Mammary epithelial cell (primary cell): ENCODE results near the gene RTN4R.

Source experiments
- CTCF ChIP-seq, 2 donors: IDR thresholded peaks in 1 of 2; conservative IDR thresholded peaks in 1 of 2; 2 replicates each; pipeline ENCODE4 v1.5.1; 2011 to 2012; ENCODE audit warnings: inconsistent platforms in 2 of 2, low read length in 2 of 2, mild to moderate bottlenecking in 2 of 2, control low read depth in 1 of 2, low read depth in 1 of 2; ENCODE audit not compliant: insufficient read depth in 1 of 2; ENCODE audit errors: extremely low read depth in 1 of 2
- EZH2 ChIP-seq: IDR thresholded peaks from 2 replicates; pipeline ENCODE4 v1.6.1; 2012; ENCODE audit warnings: low read length, inconsistent platforms, borderline replicate concordance

- TF ChIP-seq EZH2: no peak
- no peak for TF ChIP-seq CTCF (conservative IDR thresholded peaks at IDR 0.05 in 1 of 2, IDR thresholded peaks at IDR 0.05 in 1 of 2; ENCODE audit: extremely low read depth in 1 of 2, insufficient read depth in 1 of 2, low read depth in 1 of 2, low read length in 2 of 2)
Measured at GRCh38 chr22:20228055-20228938, 39.8 kb downstream of the RTN4R start.
